Common myeloid progenitor, CD34-positive (primary cell): ENCODE data around the gene ZER1.

Experiments
- CTCF ChIA-PET: fragments of 350-600 bp; sonication (Branson Sonifier 250); formaldehyde crosslinking; loops from one replicate; lab custom pipeline; 2021; ENCODE audit warnings: antibody characterized with exemption; lab: Charles Lee
- POLR2A ChIA-PET: fragments of 350-600 bp; sonication (Branson Sonifier 250); formaldehyde crosslinking; loops from one replicate; lab custom pipeline; 2021; ENCODE audit warnings: antibody characterized with exemption; lab: Charles Lee
- DNase-seq, 3 donors: peaks; one replicate each; pipeline versions ENCODE4 v3.0.0 to v3.0.0-alpha.2; 2013
- H3K27ac ChIP-seq, 2 experiments: 1 replicate in 1 of 2; 2 replicates in 1 of 2; pipeline ENCODE4 v1.7.0; 2013; ENCODE audit warnings: inconsistent platforms in 2 of 2, low read length in 2 of 2, mild to moderate bottlenecking in 2 of 2, low read depth in 1 of 2, moderate library complexity in 1 of 2; ENCODE audit not compliant: severe bottlenecking in 2 of 2, insufficient read depth in 1 of 2, poor library complexity in 1 of 2
- H3K27me3 ChIP-seq, 5 experiments: replicated peaks in 2 of 5; 1 replicate in 3 of 5; 2 replicates in 2 of 5; pipeline versions ENCODE4 v1.6.1 to v1.7.0; 2013; ENCODE audit warnings: low read length in 4 of 5, mild to moderate bottlenecking in 2 of 5, moderate library complexity in 2 of 5, inconsistent platforms in 1 of 5; ENCODE audit not compliant: insufficient read depth in 5 of 5, control insufficient read depth in 4 of 5
- H3K36me3 ChIP-seq, 4 experiments: 1 replicate in 2 of 4; 2 replicates in 2 of 4; pipeline versions ENCODE4 v1.6.1 to v1.7.0; 2013; ENCODE audit warnings: low read length in 3 of 4, control low read depth in 1 of 4, mild to moderate bottlenecking in 1 of 4; ENCODE audit not compliant: control insufficient read depth in 4 of 4, insufficient read depth in 4 of 4
- H3K4me1 ChIP-seq, 4 experiments: 1 replicate in 3 of 4; 2 replicates in 1 of 4; pipeline versions ENCODE4 v1.6.1 to v1.7.1; 2013; ENCODE audit warnings: low read length in 3 of 4, mild to moderate bottlenecking in 3 of 4, control low read depth in 1 of 4, inconsistent platforms in 1 of 4, moderate library complexity in 1 of 4; ENCODE audit not compliant: control insufficient read depth in 4 of 4, insufficient read depth in 4 of 4; ENCODE audit errors: control extremely low read depth in 1 of 4
- H3K4me3 ChIP-seq, 7 experiments: 1 replicate in 4 of 7; 2 replicates in 3 of 7; pipeline versions ENCODE4 v1.5.1 to v1.7.0; 2013; ENCODE audit warnings: mild to moderate bottlenecking in 7 of 7, low read length in 6 of 7, moderate library complexity in 6 of 7, inconsistent platforms in 2 of 7, low read depth in 2 of 7, control low read depth in 1 of 7; ENCODE audit not compliant: insufficient read depth in 4 of 7, control insufficient read depth in 1 of 7; ENCODE audit errors: extremely low read depth in 1 of 7
- H3K9me3 ChIP-seq, 5 experiments: 1 replicate in 4 of 5; 2 replicates in 1 of 5; pipeline versions ENCODE4 v1.6.1 to v1.7.1; 2013; ENCODE audit warnings: low read length in 4 of 5, mild to moderate bottlenecking in 2 of 5, inconsistent platforms in 1 of 5, low read depth in 1 of 5, moderate library complexity in 1 of 5; ENCODE audit not compliant: control insufficient read depth in 4 of 5, insufficient read depth in 2 of 5; ENCODE audit errors: control extremely low read depth in 1 of 5
- whole genome bisulfite sequencing: methylation state at CpG from one replicate; pipeline ENCODE4 v1.1.5; 2013; ENCODE audit not compliant: insufficient coverage; 5-methylcytosine and 5-hydroxymethylcytosine counted together

The ZER1 gene

DNA sequence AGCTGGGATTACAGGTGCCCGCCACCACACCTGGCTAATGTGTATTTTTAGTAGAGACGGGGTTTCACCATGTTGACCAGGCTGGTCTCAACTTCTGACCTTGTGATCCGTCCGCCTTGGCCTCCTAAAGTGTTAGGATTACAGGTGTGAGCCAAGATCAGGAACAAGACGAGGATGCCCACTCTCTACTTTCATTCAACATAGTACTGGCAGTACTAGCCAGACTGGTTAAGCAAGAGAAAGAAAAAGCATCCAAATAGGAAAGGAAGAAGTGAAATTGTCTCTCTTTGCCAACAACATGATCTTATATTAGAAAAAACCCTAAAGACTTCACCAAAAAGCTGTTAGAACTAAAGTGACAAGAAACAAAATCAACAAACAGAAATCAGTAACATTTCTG lies 39.1 kb upstream of the ZER1 start:
- Histone ChIP-seq H3K9me3 (no peaks in the 10 kb centered on the region), H3K27me3 (no peaks in the 10 kb centered on the region), H3K27ac (no peak overlapping the region), H3K4me1 (no peaks in the 10 kb centered on the region), H3K36me3 (peaks cover 0 to 33% (median 25%) of the 10 kb centered on the region in 4 experiments), H3K4me3 (no peak overlapping the region)
- ChIA-PET CTCF (interaction anchor here (2.4 kb wide), 1 partner anchor 19 kb away, joined by 7 read pairs; no protein-coding TSS in a partner anchor), POLR2A (no interaction called here)
- WGBS = no CpG with 5 or more reads among the region's 5 CpGs
- no peak for DNase-seq

DNA sequence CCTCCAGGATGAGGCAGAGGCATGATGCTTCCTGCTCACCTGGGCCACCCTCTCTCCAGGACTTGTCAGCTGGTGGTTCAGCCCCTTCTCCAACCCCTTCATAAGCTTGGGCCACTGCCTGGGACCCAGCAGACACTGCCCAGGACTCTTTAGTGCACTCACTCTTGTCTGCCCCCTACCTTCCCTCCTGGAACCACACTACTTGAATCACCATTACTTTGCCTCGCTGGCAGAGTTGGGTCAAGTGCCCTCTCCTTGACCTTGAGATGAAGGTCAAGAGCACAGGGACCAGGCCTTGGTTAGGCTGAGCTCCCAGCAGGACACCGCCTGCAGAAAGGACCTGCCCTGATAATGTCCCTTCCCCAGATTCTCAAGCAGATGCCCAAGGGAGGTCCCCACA lies 38.1 kb upstream of the ZER1 start:
- CTCF ChIA-PET = interaction anchor here (1.0 to 2.4 kb wide), 3 partner anchors 8 to 48 kb away, joined by 3 to 7 read pairs (median 4); partner anchors contain the start of gene ENDOG

DNA sequence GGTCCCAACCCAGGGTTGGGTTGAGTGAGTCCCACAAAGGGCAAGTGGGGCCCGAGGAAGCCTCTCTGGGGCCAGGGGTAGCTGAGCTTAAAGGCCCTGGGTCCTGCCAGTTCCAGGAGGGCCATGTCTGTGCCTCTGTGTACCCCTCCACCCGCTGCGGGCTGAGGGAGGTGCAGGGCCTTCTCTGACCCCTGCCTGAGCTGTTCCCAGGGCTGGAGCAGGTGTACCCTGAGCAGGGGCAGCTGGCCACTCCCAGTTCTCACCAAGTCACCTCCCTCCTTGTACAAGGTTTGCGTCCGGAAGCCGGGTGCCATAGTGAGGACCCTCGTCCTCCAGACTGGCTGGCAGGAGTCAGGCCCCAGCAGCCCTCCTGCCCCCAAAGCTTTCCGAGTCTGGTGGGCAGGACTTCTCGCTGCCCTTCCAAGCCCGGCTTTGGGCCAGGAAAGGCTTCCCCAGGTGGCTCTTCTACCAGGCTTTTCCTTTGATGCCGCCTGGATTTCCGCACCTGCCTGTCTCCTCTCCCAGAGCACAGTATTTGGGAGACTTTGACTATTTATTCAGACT lies 37.4 kb upstream of the ZER1 start:
- DNase-seq = no peak
- Histone ChIP-seq H3K27me3 (no peaks in the 10 kb centered on the region), H3K36me3 (peaks cover 0 to 43% (median 32%) of the 10 kb centered on the region in 4 experiments), H3K4me3 (no peak overlapping the region), H3K4me1 (no peaks in the 10 kb centered on the region), H3K27ac (no peak overlapping the region), H3K9me3 (no peaks in the 10 kb centered on the region)
- ChIA-PET CTCF (interaction anchor here (1.4 to 2.4 kb wide), 2 partner anchors 9 to 18 kb away, joined by 4 to 7 read pairs; partner anchors contain the start of gene ENDOG), POLR2A (no interaction called here)
- WGBS = 98% methylated on average over 10 of the region's 12 CpGs

More for the DNA sequence above, 38.1 kb upstream of the ZER1 start:
- no peaks in the 10 kb centered on the region for H3K4me1 ChIP-seq
- WGBS = 96% methylated on average over 2 of the region's 2 CpGs
- H3K27me3 ChIP-seq = no peaks in the 10 kb centered on the region
- no peaks in the 10 kb centered on the region for H3K9me3 ChIP-seq
- no peak overlapping the region for H3K27ac ChIP-seq
- no peak overlapping the region for H3K4me3 ChIP-seq
- POLR2A ChIA-PET = no interaction called here
- DNase-seq = no peak
- H3K36me3 ChIP-seq = peaks cover 0 to 42% (median 31%) of the 10 kb centered on the region in 4 experiments

DNA sequence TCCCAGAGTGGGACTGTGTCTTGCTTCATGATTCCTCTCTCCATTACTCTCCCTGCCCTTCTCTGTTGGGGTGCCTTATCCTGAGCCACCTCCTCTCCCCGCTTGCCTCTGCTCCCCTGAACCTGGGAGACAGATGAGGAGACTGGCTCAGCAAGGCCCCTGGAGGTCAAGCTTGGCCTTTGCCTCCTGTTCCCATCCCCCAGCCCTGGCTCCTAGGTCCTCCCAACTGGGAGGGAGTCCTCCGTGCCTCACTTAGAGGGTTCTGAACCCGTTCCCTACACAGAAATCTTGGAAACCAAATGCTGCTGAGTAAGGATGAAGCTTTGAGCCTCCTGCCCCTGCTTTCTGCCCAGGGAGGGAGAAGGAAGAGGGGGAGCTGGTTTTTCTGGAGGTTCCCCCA lies 36.8 kb upstream of the ZER1 start:
- Histone ChIP-seq H3K36me3 (peaks cover 0 to 49% (median 36%) of the 10 kb centered on the region in 4 experiments), H3K4me3 (no peak overlapping the region), H3K27ac (no peak overlapping the region), H3K4me1 (no peaks in the 10 kb centered on the region), H3K27me3 (no peaks in the 10 kb centered on the region), H3K9me3 (no peaks in the 10 kb centered on the region)
- no peak for DNase-seq
- 100% methylated on average over 3 of the region's 3 CpGs for WGBS
- CTCF ChIA-PET = interaction anchor here (1.4 to 2.4 kb wide), 2 partner anchors 10 to 17 kb away, joined by 4 to 7 read pairs; partner anchors contain the start of gene ENDOG
- POLR2A ChIA-PET = no interaction called here

DNA sequence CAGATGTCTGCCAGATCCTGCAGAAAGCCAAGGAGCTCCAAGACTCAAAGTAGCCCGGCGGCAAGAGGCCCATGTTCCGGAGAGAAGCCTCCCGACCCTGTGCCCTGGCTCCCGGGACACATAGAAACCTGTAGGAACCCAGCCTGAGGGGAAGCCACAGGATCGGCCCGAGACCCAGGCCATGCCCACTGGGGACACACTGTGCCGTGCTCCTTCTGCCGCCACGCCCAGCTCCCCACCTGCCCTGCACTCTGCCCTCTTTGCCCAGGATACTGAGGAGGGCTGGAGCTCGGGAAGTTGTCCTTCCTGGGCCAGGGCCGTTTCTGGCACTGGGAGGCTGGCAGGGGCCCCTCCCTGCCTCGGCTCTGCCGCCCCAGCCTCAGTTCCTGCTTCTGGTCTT lies 36.1 kb upstream of the ZER1 start:
- H3K27me3 ChIP-seq = no peaks in the 10 kb centered on the region
- 96% methylated on average over 11 of the region's 14 CpGs for WGBS
- no peak overlapping the region for H3K4me3 ChIP-seq
- H3K9me3 ChIP-seq = no peaks in the 10 kb centered on the region
- peaks cover 2 to 56% (median 44%) of the 10 kb centered on the region in 4 experiments for H3K36me3 ChIP-seq
- H3K4me1 ChIP-seq = no peaks in the 10 kb centered on the region
- CTCF ChIA-PET = interaction anchor here (1.0 to 1.2 kb wide), 2 partner anchors 15 to 20 kb away, joined by 3 read pairs; no protein-coding TSS in a partner anchor
- DNase-seq = no peak
- POLR2A ChIA-PET = no interaction called here
- no peak overlapping the region for H3K27ac ChIP-seq

DNA sequence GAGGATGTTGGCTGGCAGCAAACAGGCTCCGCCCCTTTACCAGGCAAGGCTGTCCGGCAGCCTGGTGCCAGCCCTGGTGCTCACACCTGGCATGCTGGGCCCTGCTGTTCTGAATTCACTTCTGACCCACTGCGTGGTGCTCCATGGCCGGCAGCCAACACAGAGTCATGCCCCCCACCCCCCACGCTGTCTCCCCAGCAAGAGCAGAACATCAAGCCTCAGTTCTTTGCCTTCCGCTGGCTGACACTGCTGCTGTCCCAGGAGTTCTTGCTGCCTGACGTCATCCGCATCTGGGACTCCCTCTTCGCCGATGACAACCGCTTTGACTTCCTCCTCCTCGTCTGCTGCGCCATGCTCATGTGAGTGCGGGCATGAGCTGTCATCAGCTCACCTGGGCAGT lies 33.9 kb upstream of the ZER1 start:
- Histone ChIP-seq H3K27me3 (no peaks in the 10 kb centered on the region), H3K27ac (no peak overlapping the region), H3K4me1 (no peaks in the 10 kb centered on the region), H3K36me3 (peaks cover 5 to 69% (median 55%) of the 10 kb centered on the region in 4 experiments), H3K9me3 (no peaks in the 10 kb centered on the region), H3K4me3 (no peak overlapping the region)
- no peak for DNase-seq
- ChIA-PET POLR2A (no interaction called here), CTCF (interaction anchor here (4.3 kb wide), 1 partner anchor 12 kb away, joined by 19 read pairs; the partner anchor contains the start of gene ENDOG)
- 94% methylated on average over 14 of the region's 14 CpGs for WGBS

DNA sequence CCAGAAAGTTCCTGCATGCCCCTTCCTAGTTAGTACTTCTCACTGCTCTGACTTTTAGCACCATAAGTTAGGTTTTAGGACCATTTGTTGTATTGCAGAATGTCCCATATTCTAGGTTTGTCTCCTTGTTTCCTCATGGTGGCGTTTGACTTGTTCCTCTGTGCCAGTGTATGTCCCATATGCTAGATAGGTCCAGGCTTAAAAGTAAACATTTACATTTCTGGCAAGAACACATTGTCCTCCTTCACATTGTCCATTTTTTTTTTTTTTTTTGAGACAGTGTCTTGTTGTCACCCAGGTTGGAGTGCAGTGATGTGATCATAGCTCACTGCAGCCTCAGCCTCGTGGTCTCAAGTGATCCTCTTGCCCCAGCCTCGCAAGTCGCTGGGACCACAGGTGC lies 30.8 kb upstream of the ZER1 start:
- H3K9me3 ChIP-seq = no peaks in the 10 kb centered on the region
- ChIA-PET POLR2A (interaction anchor here (0.8 kb wide), 1 partner anchor 13 kb away, joined by 3 read pairs; no protein-coding TSS in a partner anchor), CTCF (interaction anchor here (4.3 kb wide), 1 partner anchor 15 kb away, joined by 19 read pairs; the partner anchor contains the start of gene ENDOG)
- no peak overlapping the region for H3K4me3 ChIP-seq
- no peaks in the 10 kb centered on the region for H3K27me3 ChIP-seq
- H3K4me1 ChIP-seq = no peaks in the 10 kb centered on the region
- H3K36me3 ChIP-seq = peaks cover 5 to 80% (median 58%) of the 10 kb centered on the region in 4 experiments
- H3K27ac ChIP-seq = no peak overlapping the region
- 100% methylated on average over 4 of the region's 4 CpGs for WGBS
- DNase-seq = no peak
